Smooth muscle cell of the brain vasculature (primary cell): ENCODE data around the gene HHIPL1.
"Not testable (repeated sequence)": the region's sequence is repeated elsewhere in the genome, so short reads cannot be mapped to it uniquely, and the experiment has no call there.

Experiments used
- DNase-seq: peaks from one replicate; pipeline ENCODE4 v3.0.0-alpha.2; 2012; ENCODE audit warnings: low read depth, low spot score

HHIPL1 gene

GRCh38 chr14:99660006-99660566 lies 15.2 kb downstream of the HHIPL1 start:
- no peak for DNase-seq

DNA sequence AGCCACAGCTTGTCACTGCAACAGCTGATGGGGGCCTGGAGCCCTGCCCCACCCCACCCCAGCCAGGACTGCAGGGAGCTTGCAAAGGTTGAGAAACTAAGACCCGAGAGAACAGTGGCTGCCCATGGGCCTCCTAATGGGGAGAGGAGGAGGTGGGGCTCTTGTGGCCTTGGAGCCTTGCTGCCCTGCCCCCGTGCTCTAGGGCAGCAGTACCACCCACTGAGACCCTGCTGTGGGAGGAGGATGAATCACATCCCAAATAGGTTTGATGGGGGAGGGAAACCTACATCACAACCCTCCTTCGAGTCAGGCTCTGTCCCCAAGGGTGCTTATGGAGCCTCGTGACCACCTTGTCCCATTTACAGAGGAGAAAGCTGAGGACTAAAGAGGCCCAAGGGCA lies 15.9 kb downstream of the HHIPL1 start:
- DNase-seq: no peak

DNA sequence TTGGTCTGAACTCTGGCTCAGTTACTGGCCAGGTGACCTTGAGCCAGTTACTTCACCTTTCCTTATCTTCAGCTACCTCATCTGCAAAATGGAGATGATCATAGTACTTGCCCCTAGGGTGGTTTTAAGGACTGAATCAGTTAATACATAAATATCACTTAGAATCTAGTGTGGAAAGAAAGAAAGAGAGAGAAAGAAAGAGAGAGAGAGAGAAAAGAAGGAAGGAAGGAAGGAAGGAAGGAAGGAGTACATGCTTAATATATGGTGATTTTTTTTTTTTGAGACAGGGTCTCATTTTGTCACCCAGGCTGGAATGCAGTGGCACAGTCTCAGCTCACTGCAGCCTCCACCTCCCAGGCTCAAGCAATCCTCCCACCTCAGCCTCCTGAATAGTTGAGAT lies 16.3 kb downstream of the HHIPL1 start:
- not testable (repeated sequence) for DNase-seq

- DNase-seq: no peak
Measured at GRCh38 chr14:99662846-99663245, 17.9 kb downstream of the HHIPL1 start.

DNA sequence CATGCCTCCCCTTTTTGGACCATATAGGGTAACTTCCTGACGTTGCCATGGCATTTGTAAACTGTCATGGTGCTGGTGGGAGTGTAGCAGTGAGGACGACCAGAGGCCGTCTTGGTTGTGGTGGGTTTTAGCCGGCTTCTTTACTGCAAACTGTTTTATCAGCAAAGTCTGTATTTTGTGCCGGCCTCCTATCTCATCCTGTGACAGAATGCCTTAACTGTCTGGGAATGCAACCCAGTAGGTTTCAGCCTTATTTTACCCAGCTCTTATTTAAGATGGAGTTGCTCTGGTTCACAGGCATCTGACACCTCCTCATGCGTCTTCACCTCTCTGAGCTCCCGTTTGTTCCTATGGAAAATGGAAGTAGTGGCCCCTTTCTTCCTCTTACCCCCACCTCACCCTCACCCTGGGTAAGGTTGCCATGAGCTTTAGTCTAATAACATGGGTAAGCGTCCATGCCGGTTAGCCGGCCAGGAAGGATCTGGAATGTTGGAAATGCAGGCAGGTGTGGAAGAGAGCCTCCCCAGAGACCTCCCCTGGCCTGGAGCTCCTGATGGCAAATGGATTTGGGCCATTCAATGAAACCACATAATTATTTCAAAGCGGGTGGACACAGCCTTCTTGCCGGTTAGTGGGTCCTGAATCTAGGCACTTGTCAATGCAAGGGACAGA lies 18.6 kb downstream of the HHIPL1 start:
- no peak for DNase-seq

DNA sequence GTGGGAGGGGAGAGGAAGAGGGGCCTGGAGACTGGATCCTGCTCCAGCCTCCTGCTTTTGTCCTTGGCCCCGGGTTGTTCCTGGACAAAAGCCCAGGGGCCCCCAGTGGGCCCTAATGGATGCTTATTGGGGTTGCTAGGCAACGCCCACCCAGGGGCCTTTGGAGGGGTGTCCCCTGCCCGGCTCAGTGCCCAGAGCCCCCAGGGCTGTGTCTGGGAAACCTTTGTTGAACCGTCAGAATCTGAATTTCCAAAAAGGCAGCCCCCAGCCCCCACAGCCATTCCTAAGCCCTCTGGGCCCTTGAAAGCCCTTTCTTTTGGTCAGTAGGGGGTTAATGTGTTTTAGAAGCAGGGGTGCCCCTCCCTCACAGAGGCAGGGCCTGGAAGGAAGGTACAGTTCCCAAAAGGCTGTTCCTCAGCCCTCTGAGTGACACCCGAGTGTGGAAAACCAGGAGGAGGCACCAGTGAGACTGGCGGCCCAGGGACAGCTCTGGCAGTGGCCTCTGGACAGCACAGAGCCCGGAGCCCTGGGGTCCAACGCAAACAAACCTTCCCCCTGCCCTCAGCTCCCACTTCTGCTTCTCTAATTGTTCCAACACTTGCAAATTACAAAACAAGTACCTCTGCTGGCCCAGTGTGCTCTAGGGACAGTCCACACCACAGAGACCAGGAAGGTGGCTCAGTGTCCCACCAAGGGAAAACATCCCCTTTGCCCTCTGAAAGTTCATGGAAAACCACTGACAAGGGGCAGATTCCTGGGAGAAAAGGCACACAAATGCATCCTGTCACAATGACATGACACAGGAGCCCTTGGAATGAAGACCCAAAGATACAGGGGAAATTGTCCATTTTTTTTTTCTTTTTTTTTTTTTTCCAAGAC lies 19.4 kb downstream of the HHIPL1 start:
- no peak for DNase-seq

GRCh38 chr14:99664937-99665273 lies 20.0 kb downstream of the HHIPL1 start:
- DNase-seq: no peak

GRCh38 chr14:99666533-99666932 lies 21.6 kb downstream of the HHIPL1 start:
- DNase-seq: no peak

DNA sequence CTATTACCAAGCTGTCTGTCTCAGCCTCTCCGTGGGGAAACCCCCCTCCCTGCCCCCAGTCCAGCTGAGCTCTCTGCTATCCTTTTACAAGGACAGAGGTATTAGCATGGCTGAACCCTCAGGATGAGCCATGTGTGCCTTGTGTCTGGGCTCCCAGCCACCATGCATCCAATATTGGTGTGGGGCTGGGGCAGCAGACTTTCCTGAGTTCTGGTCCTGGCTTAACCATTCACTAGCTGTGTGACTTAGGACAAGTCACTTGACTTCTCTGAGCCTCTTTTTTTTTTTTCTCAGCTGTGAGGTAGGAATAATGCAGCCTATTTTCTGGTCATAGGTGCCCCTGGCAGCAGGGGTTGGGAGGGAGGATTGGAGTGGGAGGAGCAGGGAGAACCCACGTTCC lies 22.1 kb downstream of the HHIPL1 start:
- DNase-seq: no peak

GRCh38 chr14:99667821-99668220 lies 22.9 kb downstream of the HHIPL1 start:
- DNase-seq: no peak

DNA sequence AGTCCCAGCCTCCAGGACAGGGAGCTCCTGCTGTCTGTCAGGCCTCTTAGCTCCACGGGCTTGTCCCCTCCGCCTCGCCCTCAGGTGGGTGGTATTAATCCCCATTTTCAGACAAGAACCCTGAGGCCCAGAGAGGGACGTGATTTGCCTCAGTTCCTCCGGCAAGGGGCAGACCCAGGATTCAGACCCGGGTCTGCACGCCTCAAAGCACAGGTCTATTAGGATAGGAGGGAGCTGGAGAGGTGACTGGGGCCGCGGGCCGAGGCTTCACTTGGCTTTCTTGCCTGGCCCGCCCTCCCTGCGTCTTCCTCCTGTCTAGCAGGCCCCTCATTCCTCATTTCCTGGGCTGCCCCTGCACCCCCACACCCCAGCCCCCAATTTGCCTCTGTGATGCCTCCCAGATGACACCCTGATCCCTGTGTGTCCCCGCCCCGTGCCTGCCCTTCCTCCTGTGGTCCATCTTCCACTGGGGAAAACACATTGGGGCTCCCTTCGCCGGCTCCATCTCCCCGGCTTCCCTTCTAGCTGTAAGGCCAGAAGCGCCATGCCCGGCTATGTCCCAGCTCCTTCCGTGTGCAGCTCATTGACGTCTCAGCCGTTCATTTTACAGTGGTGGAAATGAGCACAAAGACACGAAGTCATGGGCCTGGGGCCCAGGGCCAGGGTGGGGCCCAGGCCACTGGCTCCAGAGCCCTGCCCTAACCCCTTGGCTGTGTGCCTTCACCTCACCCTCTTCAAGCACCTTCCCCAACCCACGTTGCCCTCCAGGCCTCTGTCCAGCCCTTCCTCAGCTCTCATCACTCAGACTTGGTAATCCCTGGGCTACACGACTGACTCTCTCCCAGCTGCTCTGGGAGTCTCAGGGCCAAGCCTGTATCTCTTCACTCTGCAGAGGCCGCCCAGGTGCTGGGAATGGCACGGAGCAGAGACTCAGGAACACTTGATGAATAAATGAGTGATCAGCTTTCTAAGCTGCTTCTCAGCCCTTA lies 23.7 kb downstream of the HHIPL1 start:
- DNase-seq: no peak

- DNase-seq: no peak
Measured at GRCh38 chr14:99670361-99671234, 25.7 kb downstream of the HHIPL1 start.

DNA sequence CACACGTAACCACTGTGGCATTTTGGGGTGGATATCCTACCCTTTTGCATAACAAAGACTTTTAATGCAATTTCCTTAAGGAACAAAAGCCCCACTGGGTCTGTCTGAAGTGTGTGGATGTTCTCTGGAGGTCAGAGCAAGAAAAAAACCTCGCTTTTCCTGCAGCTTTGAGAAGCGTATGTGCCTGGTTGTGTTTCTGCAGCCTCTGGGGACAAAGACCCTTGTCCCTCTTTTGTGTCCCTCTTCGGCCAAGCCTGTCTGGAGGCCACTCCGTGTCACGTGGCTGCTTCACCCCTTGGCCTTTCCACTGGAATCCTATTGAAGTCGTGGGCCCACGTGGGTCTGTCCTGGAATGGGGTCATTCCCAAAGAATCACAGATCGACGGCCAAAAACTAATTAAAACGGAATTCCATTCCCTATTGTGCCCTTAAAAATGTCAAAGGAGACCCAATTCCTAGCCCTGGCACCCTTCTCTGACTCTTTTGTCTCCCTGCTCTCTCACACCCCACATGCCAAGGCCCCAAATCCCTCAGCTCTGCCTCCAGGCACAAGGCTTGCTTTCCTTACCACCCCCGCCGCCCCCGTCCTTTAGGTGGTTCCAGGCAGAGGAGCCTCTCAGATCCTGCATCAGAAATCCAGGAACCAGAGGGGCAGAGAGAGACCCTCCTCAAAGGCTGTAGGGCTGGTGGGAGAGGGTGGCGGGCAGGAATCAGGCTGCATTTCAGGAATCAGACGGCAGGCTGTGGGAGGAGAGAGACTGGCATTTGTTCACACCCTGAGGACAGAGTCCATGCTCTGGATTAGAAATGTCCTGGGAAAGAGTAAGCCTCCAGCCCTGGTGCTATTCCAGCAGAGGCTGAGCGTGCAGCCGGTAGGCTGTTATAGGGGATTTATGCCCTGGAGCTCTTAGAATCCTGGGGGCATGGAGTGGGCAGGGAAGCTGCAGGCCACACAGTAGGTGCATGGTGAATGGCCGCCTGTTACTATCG lies 26.6 kb downstream of the HHIPL1 start:
- DNase-seq: no peak

- DNase-seq: no peak
Measured at GRCh38 chr14:99672506-99673304, 27.8 kb downstream of the HHIPL1 start.

GRCh38 chr14:99673305-99674063 lies 28.6 kb downstream of the HHIPL1 start:
- DNase-seq: no peak

DNA sequence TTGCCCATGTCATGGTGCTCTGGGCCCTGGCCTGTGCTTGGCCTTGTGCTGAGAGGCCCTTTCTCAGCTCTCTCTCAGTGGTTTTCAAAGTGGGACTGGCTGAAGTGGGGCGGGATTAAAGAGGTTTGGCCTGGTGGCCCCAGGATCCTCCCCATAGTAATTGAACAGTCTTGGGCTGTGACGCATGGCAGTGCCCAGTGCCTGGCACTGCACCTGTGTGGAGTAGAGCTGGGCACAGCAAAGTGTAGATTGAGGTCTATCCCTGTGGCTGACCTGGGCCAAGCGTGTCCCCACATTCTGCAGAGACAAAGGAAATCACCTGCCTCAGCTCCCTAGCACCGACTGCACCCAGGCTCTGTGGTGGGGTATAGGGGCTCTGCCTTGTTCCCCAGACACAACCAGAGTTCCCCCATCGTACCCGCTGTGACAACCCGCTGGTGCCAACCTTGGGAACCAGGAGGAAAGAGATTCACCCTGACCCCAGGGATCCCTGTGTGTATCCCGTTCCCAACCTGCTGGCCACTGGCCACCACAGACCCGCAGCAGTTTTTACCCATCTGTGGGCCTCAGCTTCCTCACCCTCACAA lies 29.2 kb downstream of the HHIPL1 start:
- DNase-seq: no peak

DNA sequence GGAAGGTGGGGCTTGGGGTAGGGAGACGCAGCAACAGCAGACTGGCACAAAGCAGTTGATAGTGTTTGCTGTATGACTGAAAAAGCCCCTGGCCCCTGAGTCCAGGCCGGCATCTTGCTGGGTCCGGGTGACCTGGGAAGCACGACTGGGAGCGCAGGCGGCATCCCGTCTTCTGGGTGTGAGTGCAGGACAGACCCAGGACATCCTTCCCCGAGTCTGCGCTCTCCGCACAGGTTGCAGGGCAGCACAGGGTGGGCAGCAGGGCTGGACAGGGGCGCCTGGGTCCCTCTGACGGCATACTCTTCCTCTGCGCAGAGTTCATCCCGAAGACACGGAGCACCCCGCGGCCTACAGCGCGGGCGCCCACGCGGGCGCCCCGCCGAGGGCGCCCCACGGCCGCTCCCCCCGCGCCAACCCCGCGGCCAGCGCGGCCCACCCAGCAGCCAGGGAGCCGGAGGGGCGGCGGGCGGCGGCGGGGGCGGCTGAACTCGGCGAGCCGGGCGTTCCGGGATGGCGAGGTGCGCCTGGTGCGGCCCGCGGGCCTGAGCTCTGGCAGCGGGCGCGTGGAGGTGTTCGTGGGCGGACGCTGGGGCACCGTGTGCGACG lies 29.9 kb downstream of the HHIPL1 start:
- no peak for DNase-seq
